Activated CD4-positive, CD25-positive, alpha-beta regulatory T cell treated with anti-CD3 and anti-CD28 coated beads, Interleukin-2, amount 50 U/mL, for 24 hours (primary cell): ENCODE results near the gene HDDC2.

ENCODE experiments used
- ATAC-seq, 2 donors: fragments of 150-1000 bp; cut with Tn5 transposase; one replicate each; pipeline ENCODE4 v1.10.0; 2021; ENCODE audit warnings: mild to moderate bottlenecking in 1 of 2, moderate library complexity in 1 of 2

Gene HDDC2

DNA sequence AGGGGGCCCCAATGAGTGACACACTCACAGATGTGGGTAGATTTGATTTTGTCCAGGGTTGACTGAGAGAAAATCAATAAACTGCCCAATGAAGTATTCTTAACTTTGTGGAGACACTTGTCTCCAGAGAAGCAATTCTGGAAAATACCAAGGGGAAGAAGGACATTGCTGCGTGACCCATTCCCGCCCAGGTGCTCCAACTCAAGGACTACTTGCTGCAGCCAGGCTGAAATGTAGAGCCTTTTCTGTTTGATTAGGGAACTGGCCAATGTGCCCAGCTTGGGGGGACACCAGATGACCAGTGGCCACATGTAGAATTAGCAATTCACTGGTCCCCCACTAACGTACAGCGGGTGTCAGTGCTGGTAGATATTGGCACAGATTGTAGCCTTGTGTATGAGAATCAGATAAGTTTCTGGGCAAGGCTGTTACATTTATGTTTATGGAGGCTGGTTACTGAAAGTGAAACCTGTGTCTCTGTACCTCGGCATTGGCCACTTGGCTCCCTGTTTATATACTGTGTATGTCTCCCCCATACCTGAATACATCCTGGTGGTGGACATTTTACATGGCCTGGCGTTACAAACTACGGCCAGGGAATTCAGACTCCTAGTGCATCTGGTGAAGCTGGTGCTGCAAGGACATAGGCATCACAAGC is 32.3 kb downstream of the HDDC2 start:
- no peak for ATAC-seq

- ATAC-seq: no peak
Measured at GRCh38 chr6:125268765-125269164, 33.0 kb downstream of the HDDC2 start.

DNA sequence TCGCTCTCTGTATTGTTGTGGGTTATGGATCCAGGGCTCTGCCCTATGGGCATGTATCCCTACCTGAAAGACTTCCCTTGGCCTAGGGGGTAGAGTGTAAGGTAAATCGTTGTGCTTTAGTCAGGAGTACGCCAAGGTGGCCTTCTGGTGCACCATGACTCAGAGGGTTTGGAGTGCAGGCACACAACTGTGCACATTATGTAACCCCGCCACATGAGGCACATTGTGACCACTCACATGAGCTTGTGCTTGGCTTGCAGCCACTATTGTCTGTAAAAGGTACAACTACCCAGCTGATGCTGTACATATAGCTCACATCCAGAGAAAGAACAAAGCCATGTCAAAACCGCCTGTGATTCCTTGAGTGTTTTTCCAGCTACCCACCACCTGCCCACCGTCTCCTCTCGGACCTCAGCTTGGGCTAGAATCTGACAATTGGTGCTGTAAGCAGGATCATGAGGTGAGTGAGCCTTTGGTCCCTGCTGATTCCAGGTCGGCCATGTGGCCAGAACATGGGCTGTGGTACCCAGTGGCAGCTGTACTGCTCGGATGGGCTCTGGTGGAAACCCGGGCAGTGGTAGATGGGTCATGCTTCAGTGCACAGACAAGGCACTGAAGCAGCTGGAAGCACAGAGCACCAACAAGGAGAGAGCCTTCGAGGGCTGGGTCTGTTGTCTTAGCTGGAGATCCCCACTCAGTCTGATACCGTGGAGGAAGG is 33.8 kb downstream of the HDDC2 start:
- no peak for ATAC-seq

- ATAC-seq: no peak
Measured at GRCh38 chr6:125264476-125264875, 37.3 kb downstream of the HDDC2 start.

GRCh38 chr6:125262016-125263013 is 39.5 kb downstream of the HDDC2 start:
- ATAC-seq: no peak

- ATAC-seq: no peak
Measured at GRCh38 chr6:125259354-125259736, 42.4 kb downstream of the HDDC2 start.

GRCh38 chr6:125258651-125259353 is 43.0 kb downstream of the HDDC2 start:
- no peak for ATAC-seq

- ATAC-seq: no peak
Measured at GRCh38 chr6:125257351-125257750, 44.4 kb downstream of the HDDC2 start.

GRCh38 chr6:125255201-125255600 is 46.6 kb downstream of the HDDC2 start:
- ATAC-seq: no peak

GRCh38 chr6:125254321-125254720 is 47.4 kb downstream of the HDDC2 start:
- no peak for ATAC-seq

GRCh38 chr6:125253881-125254280 is 47.9 kb downstream of the HDDC2 start:
- ATAC-seq: no peak

- ATAC-seq: no peak
Measured at GRCh38 chr6:125252891-125253290, 48.9 kb downstream of the HDDC2 start.

GRCh38 chr6:125251516-125252220 is 50.1 kb downstream of the HDDC2 start:
- ATAC-seq: no peak

DNA sequence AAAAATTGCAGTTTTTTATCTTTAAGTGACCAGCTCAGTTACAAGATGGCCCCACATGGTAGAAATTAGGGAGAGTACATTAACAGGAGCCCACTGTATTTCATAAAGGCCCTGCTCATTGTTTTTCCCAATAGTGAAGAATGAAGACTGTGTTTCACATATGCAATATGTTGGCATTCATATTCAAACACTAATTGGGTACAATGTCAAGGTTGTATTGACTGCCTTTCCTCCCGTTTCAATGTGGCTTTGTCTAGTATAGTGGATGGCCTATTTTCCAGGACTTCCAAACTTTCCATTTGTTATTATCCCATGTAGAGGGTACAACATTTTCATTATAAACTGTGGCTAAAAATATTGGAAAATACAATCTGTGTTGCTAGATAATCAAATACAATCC is 51.3 kb downstream of the HDDC2 start:
- no peak for ATAC-seq

DNA sequence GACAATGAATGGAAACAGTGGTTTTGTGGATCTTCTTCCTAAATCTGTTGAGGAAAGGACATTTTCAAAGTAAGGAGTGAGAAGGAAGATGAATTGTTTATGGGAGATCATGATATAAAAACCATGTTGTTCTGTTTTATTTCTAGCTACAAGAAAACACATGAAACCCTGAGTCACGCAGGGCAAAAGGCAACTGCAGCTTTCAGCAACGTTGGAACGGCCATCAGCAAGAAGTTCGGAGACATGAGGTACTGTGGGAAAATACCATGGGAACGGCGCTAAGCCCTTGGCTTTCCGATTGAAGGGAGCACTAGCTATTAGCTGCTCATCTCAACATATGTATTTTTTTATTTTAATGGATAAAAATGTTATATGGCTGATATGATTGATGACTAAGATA is 53.6 kb downstream of the HDDC2 start:
- no peak for ATAC-seq

DNA sequence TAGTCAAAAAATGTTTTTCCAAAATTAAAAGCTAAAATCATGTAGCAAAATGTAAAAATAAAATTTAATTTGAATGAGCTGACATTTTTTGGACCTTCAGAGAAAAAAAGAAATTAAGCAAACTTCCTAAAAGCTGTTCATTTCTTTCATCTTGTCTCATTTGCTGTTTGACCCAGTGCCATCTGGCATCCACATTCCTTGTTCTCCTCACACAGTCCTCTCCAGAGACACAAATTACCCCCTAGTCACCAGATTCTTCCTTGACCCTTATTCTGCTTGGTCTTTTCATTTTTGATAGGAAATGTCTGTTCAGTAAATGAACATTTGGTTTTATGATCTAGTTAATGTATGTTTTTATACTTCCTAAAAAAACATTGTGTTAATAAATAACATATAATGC is 55.2 kb downstream of the HDDC2 start:
- ATAC-seq: no peak

- ATAC-seq: no peak
Measured at GRCh38 chr6:125245523-125246264, 56.1 kb downstream of the HDDC2 start.

GRCh38 chr6:125245109-125245508 is 56.7 kb downstream of the HDDC2 start:
- no peak for ATAC-seq

DNA sequence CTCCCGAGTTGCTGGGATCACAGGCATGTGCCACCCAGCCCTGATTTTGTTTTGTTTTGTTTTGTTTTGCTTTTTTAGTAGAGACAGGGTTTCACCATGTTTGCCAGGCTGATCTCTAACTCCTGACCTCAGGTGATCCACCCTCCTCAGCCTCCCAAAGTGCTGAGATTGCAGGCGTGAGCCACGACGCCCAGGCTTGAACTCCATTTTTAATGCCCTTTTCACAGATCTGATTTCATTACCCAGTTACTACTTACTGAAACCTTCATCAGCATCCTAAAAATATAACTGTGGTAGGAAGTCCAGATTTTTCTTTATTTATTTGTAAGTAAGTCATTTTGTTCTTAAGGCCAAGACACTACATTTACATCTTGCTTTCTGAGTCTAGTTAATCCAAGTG is 64.0 kb downstream of the HDDC2 start:
- ATAC-seq: no peak

GRCh38 chr6:125236536-125237327 is 65.0 kb downstream of the HDDC2 start:
- ATAC-seq: no peak
